Measurements from ENCODE around the gene P4HB.

P4HB gene

GRCh38 chr17:81895400-81895799 is 35.1 kb upstream of the P4HB start:
- no peak for DNase-seq

GRCh38 chr17:81891303-81891552 is 30.9 kb upstream of the P4HB start:
- DNase-seq, result no peak

GRCh38 chr17:81890447-81891302 is 30.3 kb upstream of the P4HB start:
- DNase-seq, result no peak

- no peak for DNase-seq
These were observed 29.3 kb upstream of the P4HB start for GRCh38 chr17:81889602-81890001.

GRCh38 chr17:81888988-81889595 is 28.8 kb upstream of the P4HB start:
- no peak for DNase-seq

GRCh38 chr17:81888105-81888987 is 28.0 kb upstream of the P4HB start:
- no peak for DNase-seq

GRCh38 chr17:81885869-81886548 is 25.7 kb upstream of the P4HB start:
- no peak for DNase-seq

GRCh38 chr17:81885454-81885853 is 25.1 kb upstream of the P4HB start:
- no peak for DNase-seq

GRCh38 chr17:81884968-81885367 is 24.6 kb upstream of the P4HB start:
- DNase-seq, result no peak

- no peak for DNase-seq
These were observed 24.2 kb upstream of the P4HB start for GRCh38 chr17:81884520-81884919.

GRCh38 chr17:81879121-81879520 is 18.8 kb upstream of the P4HB start:
- no peak for DNase-seq

GRCh38 chr17:81878294-81878693 is 18.0 kb upstream of the P4HB start:
- no peak for DNase-seq

GRCh38 chr17:81877569-81877968 is 17.2 kb upstream of the P4HB start:
- no peak for DNase-seq

- DNase-seq, result no peak
These were observed 11.3 kb upstream of the P4HB start for GRCh38 chr17:81871387-81872230.

- no peak for DNase-seq
These were observed 10.6 kb upstream of the P4HB start, which contains the start of gene ARHGDIA for GRCh38 chr17:81870981-81871386. ARHGDIA (minus strand) TSS chr17:81871337; CDS start chr17:81869930, 1,407 bp downstream.

GRCh38 chr17:81870131-81870980 is 10.0 kb upstream of the P4HB start:
- no peak for DNase-seq

GRCh38 chr17:81869221-81870130 is 9.1 kb upstream of the P4HB start:
- DNase-seq, result no peak

GRCh38 chr17:81868674-81869220 is 8.4 kb upstream of the P4HB start:
- no peak for DNase-seq

- no peak for DNase-seq
These were observed 7.8 kb upstream of the P4HB start for GRCh38 chr17:81867991-81868673.
